Gastrocnemius medialis (tissue), 4 donors: ENCODE results near the gene PRSS53. TPM values are rescaled to one million over a fixed set of nuclear protein-coding genes. Genes with fewer than 3 reads are reported as not detected.

Experiments used
- ATAC-seq, 2 donors: fragments of 150-250 bp; one replicate each; pipeline ENCODE4 v1.9.1; 2016
- DNase-seq, 2 donors: peaks; one replicate each; pipeline ENCODE4 v3.0.0-alpha.2; 2019
- H3K27ac ChIP-seq, 4 donors: fragments of 200-600 bp; sonication (generic); 1 replicate in 1 of 4; 2 replicates in 3 of 4; pipeline ENCODE4 v1.5.1; 2016 to 2018; ENCODE audit warnings: mild to moderate bottlenecking in 2 of 4, moderate library complexity in 1 of 4
- H3K27me3 ChIP-seq, 3 donors: fragments of 200-600 bp; sonication (generic) in 2 of 3; 1 replicate in 1 of 3; 2 replicates in 2 of 3; pipeline versions ENCODE4 v1.5.1 to v1.6.0; 2016 to 2019; ENCODE audit warnings: mild to moderate bottlenecking in 1 of 3, moderate library complexity in 1 of 3
- H3K36me3 ChIP-seq, 2 donors: fragments of 200-600 bp; sonication (generic) in 1 of 2; one replicate each; pipeline ENCODE4 v1.5.1; 2017 to 2018
- H3K4me1 ChIP-seq, 2 donors: fragments of 200-600 bp; sonication (generic) in 1 of 2; one replicate each; pipeline ENCODE4 v1.5.1; 2016 to 2017; ENCODE audit warnings: mild to moderate bottlenecking in 2 of 2
- H3K4me3 ChIP-seq, 4 donors: fragments of 200-600 bp; sonication (generic) in 3 of 4; 1 replicate in 1 of 4; 2 replicates in 3 of 4; pipeline ENCODE4 v1.5.1; 2016 to 2019; ENCODE audit warnings: mild to moderate bottlenecking in 2 of 4
- H3K9me3 ChIP-seq, 3 donors: fragments of 200-600 bp; sonication (generic) in 2 of 3; 1 replicate in 1 of 3; 2 replicates in 2 of 3; pipeline ENCODE4 v1.5.1; 2016 to 2019
- POLR2A ChIP-seq, 2 donors: fragments of 450-650 bp; IDR thresholded peaks; one replicate each; pipeline ENCODE4 v1.6.1; 2017; ENCODE audit warnings: antibody characterized with exemption in 2 of 2, mild to moderate bottlenecking in 2 of 2, moderate library complexity in 2 of 2
- in situ Hi-C, 4 donors: fragments of 200-750 bp; cut with MboI; loops; one replicate each; pipeline versions ENCODE4 v1.15.0 to v1.8.0; 2017; ENCODE audit warnings: low sequenced_read_pairs in 4 of 4
- intact Hi-C: fragments of 100-400 bp; cut with DNase I; formaldehyde crosslinking; loops from one replicate; pipeline ENCODE4 v1.15.1; 2023; ENCODE audit warnings: low total_unique reads
- total RNA-seq, 4 donors: library from RNA; depleted of rRNA; stranded (reverse); fragments of >200 nt; gene quantifications; one replicate each; pipeline versions ENCODE4 v1.1.0 to v1.2.3, GENCODE V29; 2016
- TF ChIP-seq, protein P1 (sequence below), 5 experiments: fragments of 450-650 bp in 3 of 5; fragments of 200-600 bp in 2 of 5; sonication (generic) in 2 of 5; IDR thresholded peaks in 4 of 5; conservative IDR thresholded peaks in 1 of 5; 1 replicate in 4 of 5; 2 replicates in 1 of 5; pipeline ENCODE4 v1.5.1; 2016 to 2019; ENCODE audit warnings: antibody characterized with exemption in 5 of 5, mild to moderate bottlenecking in 3 of 5, moderate library complexity in 3 of 5

The PRSS53 gene
- total RNA-seq, 4 donors from 2014 or later = 0.07 to 0.75 (median 0.21) TPM

DNA sequence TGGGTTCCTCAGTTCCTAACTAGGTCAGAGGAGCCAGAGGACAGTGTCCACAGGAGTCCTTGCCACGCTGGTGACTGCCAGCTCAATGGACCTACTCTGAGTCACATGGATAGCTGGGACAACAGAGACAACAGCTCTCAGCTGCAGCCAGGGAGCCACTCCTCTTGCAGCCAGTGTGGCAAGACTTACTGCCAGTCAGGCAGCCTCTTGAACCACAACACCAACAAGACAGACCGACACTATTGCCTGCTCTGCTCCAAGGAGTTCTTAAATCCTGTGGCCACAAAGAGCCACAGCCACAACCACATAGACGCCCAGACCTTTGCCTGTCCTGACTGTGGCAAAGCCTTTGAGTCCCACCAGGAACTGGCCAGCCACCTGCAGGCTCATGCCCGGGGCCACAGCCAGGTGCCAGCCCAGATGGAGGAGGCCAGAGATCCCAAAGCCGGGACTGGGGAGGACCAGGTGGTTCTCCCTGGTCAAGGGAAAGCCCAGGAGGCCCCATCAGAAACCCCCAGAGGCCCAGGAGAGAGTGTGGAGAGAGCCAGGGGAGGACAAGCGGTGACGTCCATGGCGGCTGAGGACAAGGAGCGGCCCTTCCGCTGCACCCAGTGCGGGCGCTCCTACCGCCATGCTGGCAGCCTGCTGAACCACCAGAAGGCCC is 7.9 kb downstream of the PRSS53 start:
- H3K27me3 ChIP-seq = no peaks in the 10 kb centered on the region
- DNase-seq = no peak
- no peak overlapping the region for H3K27ac ChIP-seq
- TF ChIP-seq POLR2A (IDR thresholded peaks at IDR 0.05) = no peak
- TF ChIP-seq, protein P1, sequence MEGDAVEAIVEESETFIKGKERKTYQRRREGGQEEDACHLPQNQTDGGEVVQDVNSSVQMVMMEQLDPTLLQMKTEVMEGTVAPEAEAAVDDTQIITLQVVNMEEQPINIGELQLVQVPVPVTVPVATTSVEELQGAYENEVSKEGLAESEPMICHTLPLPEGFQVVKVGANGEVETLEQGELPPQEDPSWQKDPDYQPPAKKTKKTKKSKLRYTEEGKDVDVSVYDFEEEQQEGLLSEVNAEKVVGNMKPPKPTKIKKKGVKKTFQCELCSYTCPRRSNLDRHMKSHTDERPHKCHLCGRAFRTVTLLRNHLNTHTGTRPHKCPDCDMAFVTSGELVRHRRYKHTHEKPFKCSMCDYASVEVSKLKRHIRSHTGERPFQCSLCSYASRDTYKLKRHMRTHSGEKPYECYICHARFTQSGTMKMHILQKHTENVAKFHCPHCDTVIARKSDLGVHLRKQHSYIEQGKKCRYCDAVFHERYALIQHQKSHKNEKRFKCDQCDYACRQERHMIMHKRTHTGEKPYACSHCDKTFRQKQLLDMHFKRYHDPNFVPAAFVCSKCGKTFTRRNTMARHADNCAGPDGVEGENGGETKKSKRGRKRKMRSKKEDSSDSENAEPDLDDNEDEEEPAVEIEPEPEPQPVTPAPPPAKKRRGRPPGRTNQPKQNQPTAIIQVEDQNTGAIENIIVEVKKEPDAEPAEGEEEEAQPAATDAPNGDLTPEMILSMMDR (IDR thresholded peaks at IDR 0.05 in 4 of 5, conservative IDR thresholded peaks at IDR 0.05 in 1 of 5) = no peak
- no peak for ATAC-seq
- peaks cover 0 to under 1% of the 10 kb centered on the region in 2 donors for H3K4me1 ChIP-seq
- no peaks in the 10 kb centered on the region for H3K9me3 ChIP-seq
- intact Hi-C loops (no loop called here), in situ Hi-C loops (loop anchor here in 1 of 4 donors (25.0 kb wide), 1 partner anchor 94 kb away; the partner anchor contains the start of gene HSD3B7)
- no peak overlapping the region for H3K4me3 ChIP-seq
- peaks cover 0 to 55% of the 10 kb centered on the region in 2 donors for H3K36me3 ChIP-seq

DNA sequence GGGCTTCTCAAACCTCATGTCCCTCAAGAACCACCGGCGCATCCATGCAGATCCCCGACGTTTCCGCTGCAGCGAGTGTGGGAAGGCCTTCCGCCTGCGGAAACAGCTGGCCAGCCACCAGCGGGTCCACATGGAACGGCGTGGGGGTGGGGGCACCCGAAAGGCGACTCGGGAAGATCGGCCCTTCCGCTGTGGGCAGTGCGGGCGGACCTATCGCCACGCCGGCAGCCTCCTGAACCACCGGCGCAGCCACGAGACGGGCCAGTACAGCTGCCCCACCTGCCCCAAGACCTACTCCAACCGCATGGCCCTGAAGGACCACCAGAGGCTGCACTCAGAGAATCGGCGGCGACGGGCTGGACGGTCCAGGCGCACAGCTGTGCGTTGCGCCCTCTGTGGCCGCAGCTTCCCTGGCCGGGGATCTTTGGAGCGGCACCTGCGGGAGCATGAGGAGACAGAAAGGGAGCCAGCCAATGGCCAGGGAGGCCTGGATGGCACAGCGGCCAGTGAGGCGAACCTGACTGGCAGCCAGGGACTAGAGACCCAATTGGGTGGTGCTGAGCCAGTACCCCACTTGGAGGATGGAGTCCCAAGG is 8.6 kb downstream of the PRSS53 start:
- Histone ChIP-seq H3K4me1 (peaks cover 5 to 8% of the 10 kb centered on the region in 2 donors), H3K27ac (no peak overlapping the region), H3K36me3 (peaks cover 0 to 55% of the 10 kb centered on the region in 2 donors), H3K27me3 (no peaks in the 10 kb centered on the region), H3K4me3 (no peak overlapping the region), H3K9me3 (no peaks in the 10 kb centered on the region)
- in situ Hi-C loops (loop anchor here in 1 of 4 donors (25.0 kb wide), 1 partner anchor 93 kb away; the partner anchor contains the start of gene HSD3B7), intact Hi-C loops (no loop called here)
- DNase-seq (no peak), ATAC-seq (no peak)
- TF ChIP-seq, protein P1 (IDR thresholded peaks at IDR 0.05 in 4 of 5, conservative IDR thresholded peaks at IDR 0.05 in 1 of 5) = no peak
- TF ChIP-seq POLR2A (IDR thresholded peaks at IDR 0.05) = no peak

DNA sequence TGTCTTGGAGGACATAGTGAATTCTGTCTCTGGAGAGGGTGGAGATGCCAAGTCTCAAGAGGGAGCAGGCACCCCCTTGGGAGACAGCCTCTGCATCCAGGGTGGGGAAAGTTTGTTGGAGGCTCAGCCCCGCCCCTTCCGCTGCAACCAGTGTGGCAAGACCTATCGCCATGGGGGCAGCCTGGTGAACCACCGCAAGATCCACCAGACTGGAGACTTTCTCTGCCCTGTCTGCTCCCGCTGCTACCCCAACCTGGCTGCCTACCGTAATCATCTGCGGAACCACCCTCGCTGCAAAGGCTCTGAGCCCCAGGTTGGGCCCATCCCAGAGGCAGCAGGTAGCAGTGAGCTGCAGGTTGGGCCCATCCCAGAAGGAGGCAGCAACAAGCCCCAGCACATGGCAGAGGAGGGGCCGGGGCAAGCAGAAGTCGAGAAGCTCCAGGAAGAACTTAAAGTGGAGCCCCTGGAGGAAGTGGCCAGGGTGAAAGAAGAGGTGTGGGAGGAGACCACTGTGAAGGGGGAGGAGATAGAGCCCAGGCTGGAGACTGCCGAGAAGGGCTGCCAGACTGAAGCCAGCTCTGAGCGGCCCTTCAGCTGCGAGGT is 9.3 kb downstream of the PRSS53 start:
- in situ Hi-C loops (loop anchor here in 2 of 4 donors (5.0 to 25.0 kb wide), 2 partner anchors 47 to 92 kb away; partner anchors contain the start of genes HSD3B7 (in 1 of the 2) and STX4 (in 1 of the 2)), intact Hi-C loops (no loop called here)
- Histone ChIP-seq H3K27ac (no peak overlapping the region), H3K36me3 (peaks cover 0 to 55% of the 10 kb centered on the region in 2 donors), H3K4me1 (peaks cover 10 to 13% of the 10 kb centered on the region in 2 donors), H3K4me3 (no peak overlapping the region), H3K27me3 (no peaks in the 10 kb centered on the region), H3K9me3 (no peaks in the 10 kb centered on the region)
- DNase-seq = no peak
- ATAC-seq = no peak
- TF ChIP-seq, protein P1 (IDR thresholded peaks at IDR 0.05 in 4 of 5, conservative IDR thresholded peaks at IDR 0.05 in 1 of 5) = no peak
- no peak for TF ChIP-seq POLR2A (IDR thresholded peaks at IDR 0.05)

DNA sequence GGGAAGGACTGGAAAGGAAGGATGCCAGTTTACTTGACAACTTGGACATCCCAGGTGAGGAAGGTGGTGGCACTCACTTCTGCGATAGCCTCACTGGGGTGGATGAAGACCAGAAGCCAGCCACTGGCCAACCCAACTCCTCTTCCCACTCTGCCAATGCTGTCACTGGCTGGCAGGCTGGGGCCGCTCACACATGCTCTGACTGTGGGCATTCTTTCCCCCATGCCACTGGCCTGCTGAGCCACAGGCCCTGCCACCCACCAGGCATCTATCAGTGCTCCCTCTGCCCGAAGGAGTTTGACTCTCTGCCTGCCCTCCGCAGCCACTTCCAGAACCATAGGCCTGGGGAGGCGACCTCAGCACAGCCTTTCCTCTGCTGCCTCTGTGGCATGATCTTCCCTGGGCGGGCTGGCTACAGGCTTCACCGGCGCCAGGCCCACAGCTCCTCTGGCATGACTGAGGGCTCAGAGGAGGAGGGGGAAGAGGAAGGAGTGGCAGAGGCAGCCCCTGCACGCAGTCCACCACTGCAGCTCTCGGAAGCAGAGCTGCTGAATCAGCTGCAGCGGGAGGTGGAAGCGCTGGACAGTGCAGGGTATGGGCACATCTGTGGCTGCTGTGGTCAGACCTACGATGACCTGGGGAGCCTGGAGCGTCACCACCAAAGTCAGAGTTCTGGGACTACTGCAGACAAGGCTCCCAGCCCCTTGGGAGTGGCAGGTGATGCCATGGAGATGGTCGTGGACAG is 10.0 kb downstream of the PRSS53 start:
- H3K4me1 ChIP-seq = peaks cover 10 to 13% of the 10 kb centered on the region in 2 donors
- H3K27ac ChIP-seq = no peak overlapping the region
- in situ Hi-C loops (loop anchor here in 2 of 4 donors (5.0 to 25.0 kb wide), 2 partner anchors 46 to 91 kb away; partner anchors contain the start of genes HSD3B7 (in 1 of the 2) and STX4 (in 1 of the 2)), intact Hi-C loops (no loop called here)
- peaks cover 0 to 55% of the 10 kb centered on the region in 2 donors for H3K36me3 ChIP-seq
- TF ChIP-seq POLR2A (IDR thresholded peaks at IDR 0.05) = no peak
- TF ChIP-seq, protein P1 (IDR thresholded peaks at IDR 0.05 in 4 of 5, conservative IDR thresholded peaks at IDR 0.05 in 1 of 5) = no peak
- DNase-seq (no peak), ATAC-seq (no peak)
- H3K4me3 ChIP-seq = no peak overlapping the region
- H3K9me3 ChIP-seq = no peaks in the 10 kb centered on the region
- H3K27me3 ChIP-seq = no peaks in the 10 kb centered on the region
